ENCODE measurements around the gene ITSN2.

ITSN2 gene

GRCh38 chr2:24179683-24180082 is 180.7 kb downstream of the ITSN2 start:
- no peak for DNase-seq (ENCODE audit: low read depth in 2 of 2)

GRCh38 chr2:24176326-24176725 is 184.0 kb downstream of the ITSN2 start:
- DNase-seq (ENCODE audit: low read depth in 2 of 2): no peak

- DNase-seq (ENCODE audit: low read depth in 2 of 2): no peak
Measured at GRCh38 chr2:24175631-24176187, 184.6 kb downstream of the ITSN2 start.

- no peak for DNase-seq (ENCODE audit: low read depth in 2 of 2)
Measured at GRCh38 chr2:24174851-24175277, 185.5 kb downstream of the ITSN2 start, which contains the start of gene FAM228A. TSS of gene FAM228A (plus strand) at chr2:24175053. CDS start at chr2:24175481, 428 bp downstream.

- DNase-seq (ENCODE audit: low read depth in 2 of 2): no peak
Measured at GRCh38 chr2:24169023-24169422, 191.3 kb downstream of the ITSN2 start.

- peak in 1 of 2 donors; percentile 12 for DNase-seq (ENCODE audit: low read depth in 2 of 2)
Measured at GRCh38 chr2:24164416-24164973, 195.8 kb downstream of the ITSN2 start.

- no peak for DNase-seq (ENCODE audit: low read depth in 2 of 2)
Measured at GRCh38 chr2:24163601-24164000, 196.7 kb downstream of the ITSN2 start.

GRCh38 chr2:24163186-24163585 is 197.2 kb downstream of the ITSN2 start:
- no peak for DNase-seq (ENCODE audit: low read depth in 2 of 2)

GRCh38 chr2:24162494-24162893 is 197.8 kb downstream of the ITSN2 start:
- no peak for DNase-seq (ENCODE audit: low read depth in 2 of 2)

- no peak for DNase-seq (ENCODE audit: low read depth in 2 of 2)
Measured at GRCh38 chr2:24160761-24161160, 199.6 kb downstream of the ITSN2 start.

GRCh38 chr2:24159708-24160107 is 200.6 kb downstream of the ITSN2 start:
- no peak for DNase-seq (ENCODE audit: low read depth in 2 of 2)

- no peak for DNase-seq (ENCODE audit: low read depth in 2 of 2)
Measured at GRCh38 chr2:24158131-24158530, 202.2 kb downstream of the ITSN2 start.

GRCh38 chr2:24153478-24153877 is 206.9 kb downstream of the ITSN2 start:
- DNase-seq (ENCODE audit: low read depth in 2 of 2): no peak

Data from stimulated activated CD8-positive, alpha-beta memory T cell treated with anti-CD3 and anti-CD28 coated beads, Interleukin-7, amount 100 ng/mL, for 4 hours (primary cell).